Ovary (tissue), 9 donors: ENCODE data around the gene GPR171. TPM values are rescaled to one million over a fixed set of nuclear protein-coding genes. Genes with fewer than 3 reads are reported as not detected.

Source experiments
- DNase-seq, 5 donors: peaks; one replicate each; pipeline ENCODE4 v3.0.0-alpha.2; 2019 to 2020
- H3K27ac ChIP-seq, 2 donors: fragments of 200-600 bp; one replicate each; pipeline versions ENCODE4 v1.5.1 to v1.8.0; 2019 to 2022
- H3K27me3 ChIP-seq: fragments of 200-600 bp; one replicate; pipeline ENCODE4 v1.8.0; 2022
- H3K36me3 ChIP-seq: fragments of 200-600 bp; sonication (generic); one replicate; pipeline ENCODE4 v1.5.1; 2019
- H3K4me1 ChIP-seq: one replicate; pipeline ENCODE4 v1.8.1; 2013; ENCODE audit warnings: mild to moderate bottlenecking, moderate library complexity; ENCODE audit not compliant: insufficient read depth
- H3K4me3 ChIP-seq: fragments of 200-600 bp; sonication (generic); one replicate; pipeline ENCODE4 v1.5.1; 2017
- H3K9me3 ChIP-seq, 2 donors: fragments of 200-600 bp in 1 of 2; sonication (generic) in 1 of 2; one replicate each; pipeline versions ENCODE4 v1.5.1 to v1.8.1; 2013 to 2019; ENCODE audit warnings: mild to moderate bottlenecking in 1 of 2, moderate library complexity in 1 of 2
- EP300 ChIP-seq: sonication (generic); formaldehyde crosslinking; IDR thresholded peaks from one replicate; pipeline ENCODE4 v1.6.1; 2017; ENCODE audit warnings: antibody characterized with exemption
- POLR2A ChIP-seq: fragments of 450-650 bp; IDR thresholded peaks from one replicate; pipeline ENCODE4 v1.6.1; 2017; ENCODE audit warnings: antibody characterized with exemption, mild to moderate bottlenecking, moderate library complexity
- WGBS, 3 donors: extraction: QIAGEN DNeasy Blood & Tissue Kit in 1 of 3; methylation state at CpG; one replicate each; pipeline versions ENCODE4 v1.1.5 to v1.1.7; 2013 to 2017; 5-methylcytosine and 5-hydroxymethylcytosine counted together
- intact Hi-C, 4 donors: fragments of 100-400 bp; cut with DNase I; formaldehyde crosslinking; loops; one replicate each; pipeline versions ENCODE4 v1.11.0 to v1.15.1; 2022 to 2023
- polyA plus RNA-seq, 2 donors: library from polyadenylated mRNA; stranded (reverse); fragments of 200-250 nt in 1 of 2; fragments of 350-450 nt in 1 of 2; fragmentation: Illumina TruSeq in 1 of 2; extraction: RNeasy Lipid Tissue Mini Kit (QIAGEN cat#74804) in 1 of 2; gene quantifications; one replicate each; pipeline ENCODE4 v1.2.3, GENCODE V29; 2013 to 2014
- total RNA-seq, 7 donors: library from RNA; depleted of rRNA in 2 of 7; stranded (reverse); fragments of >200 nt in 2 of 7; fragmentation: NEBNext Ultra II Directional in 3 of 7; extraction: Animal tissue kit (Norgen Biotek cat#: 25700) in 3 of 7; gene quantifications; one replicate each; pipeline versions ENCODE4 v1.1.0 to v1.2.4, GENCODE V29; 2016 to 2023
- TF ChIP-seq, protein P1 (sequence below), 3 donors: fragments of 450-650 bp in 2 of 3; fragments of 200-600 bp in 1 of 3; IDR thresholded peaks; one replicate each; pipeline versions ENCODE4 v1.5.1 to v1.8.0; 2016 to 2022; ENCODE audit warnings: antibody characterized with exemption in 3 of 3, mild to moderate bottlenecking in 1 of 3
- donor health status: DM: no; HTN: no; CAD: no; lungs with moderate emphysema.
- donor health status: DM: no; HTN: no; CAD: no.
- donor health status: Bipolar disorder and iron deficiency.
- donor health status: DM: yes; HTN: yes; CAD: no.
- donor health status: DM: no; HTN: no; CAD: no.
- donor health status: DM: yes; HTN: yes; CAD: no.

GPR171 gene
- total and polyA plus RNA-seq, 9 donors = 0.21 to 2.6 (median 0.85) TPM; not detected in 3

DNA sequence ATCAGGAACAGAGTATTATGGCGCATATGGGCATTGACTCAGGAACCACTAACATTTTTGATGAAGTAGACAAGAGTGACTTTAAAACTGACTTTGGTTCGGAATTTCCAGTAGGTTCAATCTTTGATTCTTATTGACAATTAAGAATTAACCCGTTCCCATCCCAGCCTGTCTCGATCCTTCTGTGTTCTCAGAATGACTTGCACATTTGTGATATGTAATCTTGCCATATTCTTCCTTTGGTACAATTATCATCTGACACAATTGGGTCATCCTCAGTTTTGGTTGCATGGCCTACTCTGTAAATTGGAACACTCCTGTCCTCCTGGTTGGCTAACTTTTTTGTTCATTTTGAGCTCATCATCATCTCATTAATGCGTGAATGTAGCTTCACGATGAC lies 10.5 kb downstream of the GPR171 start:
- Histone ChIP-seq H3K27me3 (no peaks in the 10 kb centered on the region), H3K36me3 (no peaks in the 10 kb centered on the region), H3K9me3 (no peaks in the 10 kb centered on the region), H3K4me1 (no peaks in the 10 kb centered on the region), H3K27ac (no peak overlapping the region), H3K4me3 (no peak overlapping the region)
- 95 to 97% (median 95%) methylated on average over 6 of the region's 6 CpGs for WGBS, 3 donors
- TF ChIP-seq POLR2A = no peak
- TF ChIP-seq, protein P1, sequence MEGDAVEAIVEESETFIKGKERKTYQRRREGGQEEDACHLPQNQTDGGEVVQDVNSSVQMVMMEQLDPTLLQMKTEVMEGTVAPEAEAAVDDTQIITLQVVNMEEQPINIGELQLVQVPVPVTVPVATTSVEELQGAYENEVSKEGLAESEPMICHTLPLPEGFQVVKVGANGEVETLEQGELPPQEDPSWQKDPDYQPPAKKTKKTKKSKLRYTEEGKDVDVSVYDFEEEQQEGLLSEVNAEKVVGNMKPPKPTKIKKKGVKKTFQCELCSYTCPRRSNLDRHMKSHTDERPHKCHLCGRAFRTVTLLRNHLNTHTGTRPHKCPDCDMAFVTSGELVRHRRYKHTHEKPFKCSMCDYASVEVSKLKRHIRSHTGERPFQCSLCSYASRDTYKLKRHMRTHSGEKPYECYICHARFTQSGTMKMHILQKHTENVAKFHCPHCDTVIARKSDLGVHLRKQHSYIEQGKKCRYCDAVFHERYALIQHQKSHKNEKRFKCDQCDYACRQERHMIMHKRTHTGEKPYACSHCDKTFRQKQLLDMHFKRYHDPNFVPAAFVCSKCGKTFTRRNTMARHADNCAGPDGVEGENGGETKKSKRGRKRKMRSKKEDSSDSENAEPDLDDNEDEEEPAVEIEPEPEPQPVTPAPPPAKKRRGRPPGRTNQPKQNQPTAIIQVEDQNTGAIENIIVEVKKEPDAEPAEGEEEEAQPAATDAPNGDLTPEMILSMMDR (IDR thresholded peaks at IDR 0.05) = no peak
- no peak for TF ChIP-seq EP300
- intact Hi-C loops = no loop called here
- no peak for DNase-seq

DNA sequence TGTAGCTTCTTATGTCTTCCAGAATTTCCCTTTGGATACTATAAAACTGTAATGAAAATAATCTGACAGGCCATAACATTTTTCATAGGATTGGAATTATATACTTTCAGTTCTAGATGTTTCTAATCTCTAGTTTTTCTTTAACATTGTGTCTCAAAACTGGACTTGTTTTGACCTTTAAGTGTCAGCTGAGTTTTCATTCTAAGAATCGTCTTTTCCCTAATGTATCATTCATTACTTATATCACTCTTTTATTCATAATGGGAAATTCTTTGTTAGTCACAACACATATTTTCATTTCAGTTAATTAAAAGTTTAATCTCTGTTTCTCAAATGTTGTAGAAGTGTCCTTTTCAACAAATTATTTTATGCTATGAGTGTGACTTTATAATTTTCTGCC lies 11.9 kb downstream of the GPR171 start:
- H3K36me3 ChIP-seq = no peaks in the 10 kb centered on the region
- WGBS, 3 donors = 90 to 92% (median 92%) methylated on average over 1 of the region's 1 CpG
- DNase-seq = no peak
- H3K27me3 ChIP-seq = no peaks in the 10 kb centered on the region
- H3K9me3 ChIP-seq = no peaks in the 10 kb centered on the region
- TF ChIP-seq, protein P1 (IDR thresholded peaks at IDR 0.05) = no peak
- no peak for TF ChIP-seq POLR2A
- TF ChIP-seq EP300 = no peak
- H3K4me1 ChIP-seq = no peaks in the 10 kb centered on the region
- H3K27ac ChIP-seq = no peak overlapping the region
- no peak overlapping the region for H3K4me3 ChIP-seq
- intact Hi-C loops = no loop called here

DNA sequence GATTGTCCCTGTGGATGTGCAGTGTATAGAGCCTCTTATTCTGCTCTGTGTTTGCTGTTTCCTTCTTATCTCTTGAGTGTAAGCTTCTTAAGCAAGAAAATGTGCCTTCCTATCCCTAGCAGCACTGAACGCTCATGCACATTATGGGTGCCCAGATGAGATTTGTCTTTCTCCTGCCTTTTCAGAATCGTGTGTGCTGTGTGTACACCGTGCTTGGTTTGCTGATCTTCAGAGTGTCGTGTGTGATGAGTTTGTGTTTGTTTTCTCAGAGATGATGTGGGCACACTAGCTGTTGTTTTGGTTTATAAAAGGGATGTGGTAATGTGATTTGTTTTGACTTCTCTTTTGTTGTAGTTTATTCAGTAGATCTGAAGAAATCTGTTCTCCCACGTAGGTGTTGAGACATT lies 19.7 kb downstream of the GPR171 start:
- H3K4me3 ChIP-seq = no peak overlapping the region
- H3K4me1 ChIP-seq = no peaks in the 10 kb centered on the region
- no peak for DNase-seq
- H3K27ac ChIP-seq = no peak overlapping the region
- H3K36me3 ChIP-seq = no peaks in the 10 kb centered on the region
- H3K9me3 ChIP-seq = no peaks in the 10 kb centered on the region
- WGBS, 3 donors = 42 to 63% (median 62%) methylated on average over 5 of the region's 5 CpGs
- H3K27me3 ChIP-seq = no peaks in the 10 kb centered on the region
- no peak for TF ChIP-seq EP300
- TF ChIP-seq, protein P1 (IDR thresholded peaks at IDR 0.05) = no peak
- no peak for TF ChIP-seq POLR2A
- intact Hi-C loops = no loop called here

DNA sequence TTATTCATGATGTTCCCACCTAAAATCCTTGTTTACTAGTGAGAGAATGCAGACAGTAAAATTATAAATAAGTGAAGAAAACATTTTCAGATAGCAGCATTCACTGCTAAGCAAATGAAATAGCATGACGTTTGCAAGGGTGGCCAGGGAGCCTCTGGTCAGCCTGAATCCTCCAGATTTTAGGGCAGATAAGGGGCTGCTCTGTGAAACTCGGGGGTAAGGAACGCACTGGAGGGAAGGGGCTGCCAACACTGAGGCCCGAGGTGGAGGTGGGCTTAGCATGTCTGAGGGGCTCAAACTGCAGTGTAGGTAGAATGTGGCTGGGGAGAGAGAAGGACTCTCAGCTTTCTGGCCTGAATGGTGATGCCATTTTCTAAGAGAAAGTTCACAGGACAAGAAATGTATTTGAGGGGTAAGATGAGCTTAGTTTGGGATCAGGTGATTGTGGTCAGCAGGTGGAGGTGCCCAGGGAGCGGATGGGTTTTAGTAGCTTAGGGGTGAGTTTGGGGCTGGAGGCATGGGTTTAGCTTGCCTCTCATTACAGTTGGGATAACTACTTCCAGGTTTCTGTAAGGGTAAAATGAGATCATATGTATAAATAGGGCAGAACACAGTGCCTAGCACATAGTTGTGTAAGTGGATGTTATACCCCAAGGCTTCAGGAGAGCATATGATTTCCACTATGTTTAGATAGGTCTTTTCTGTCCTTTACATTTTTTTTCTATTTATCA lies 20.5 kb downstream of the GPR171 start:
- DNase-seq = no peak
- WGBS, 3 donors = 48 to 64% (median 53%) methylated on average over 5 of the region's 5 CpGs
- Histone ChIP-seq H3K27me3 (no peaks in the 10 kb centered on the region), H3K4me1 (no peaks in the 10 kb centered on the region), H3K36me3 (no peaks in the 10 kb centered on the region), H3K4me3 (no peak overlapping the region), H3K27ac (no peak overlapping the region), H3K9me3 (no peaks in the 10 kb centered on the region)
- TF ChIP-seq, protein P1 (IDR thresholded peaks at IDR 0.05) = no peak
- TF ChIP-seq POLR2A (no peak), EP300 (no peak)
- intact Hi-C loops = no loop called here
